OCI-LY3 (cell line): Measurements from ENCODE around the gene ZNRF1.

Source experiments
- H2AFZ ChIP-seq: fragments of 200-600, 300-600 bp; shearing (Covaris generic); 2 replicates; pipeline ENCODE4 v1.6.0; 2014; ENCODE audit warnings: antibody characterized with exemption, low read depth, low read length
- H3K27ac ChIP-seq: fragments of 200-600, 300-600 bp; sonication (generic); 2 replicates; pipeline ENCODE4 v1.5.1; 2014; ENCODE audit warnings: mild to moderate bottlenecking, low read length, moderate library complexity, mixed read lengths
- H3K27me3 ChIP-seq: fragments of 200-600, 300-600 bp; sonication (generic); 2 replicates; pipeline ENCODE4 v1.6.1; 2014; ENCODE audit warnings: low read depth, low read length, mixed read lengths
- H3K36me3 ChIP-seq: fragments of 200-600, 300-600 bp; sonication (generic); replicated peaks from 2 replicates; pipeline ENCODE3; 2014; ENCODE audit warnings: low read depth, low read length, mixed read lengths
- H3K4me1 ChIP-seq: fragments of 300-600, 200-600 bp; sonication (generic); 2 replicates; pipeline ENCODE4 v1.6.1; 2014; ENCODE audit warnings: low read length, mixed read lengths
- H3K4me2 ChIP-seq: fragments of 200-600, 300-600 bp; sonication (generic); 2 replicates; pipeline ENCODE4 v1.6.1; 2014; ENCODE audit warnings: low read length, mixed read lengths
- H3K4me3 ChIP-seq: fragments of 300-600, 200-600 bp; sonication (generic); 2 replicates; pipeline ENCODE4 v1.5.1; 2014; ENCODE audit warnings: antibody characterized with exemption, mild to moderate bottlenecking, low read length, moderate library complexity
- H3K79me2 ChIP-seq: fragments of 300-600, 200-600 bp; shearing (Covaris generic); 2 replicates; pipeline ENCODE4 v1.6.1; 2014; ENCODE audit warnings: mild to moderate bottlenecking, low read length, mixed read lengths
- H3K9ac ChIP-seq: fragments of 300-600, 200-600 bp; shearing (Covaris generic); 2 replicates; pipeline ENCODE4 v1.6.0; 2014; ENCODE audit warnings: mild to moderate bottlenecking, low read length, moderate library complexity
- H3K9me3 ChIP-seq: fragments of 200-600, 300-600 bp; shearing (Covaris generic); 2 replicates; pipeline ENCODE4 v1.6.1; 2014; ENCODE audit warnings: low read length, mixed read lengths; ENCODE audit not compliant: insufficient read depth
- H4K20me1 ChIP-seq: fragments of 200-600, 300-600 bp; sonication (generic); 2 replicates; pipeline ENCODE4 v1.6.1; 2016; ENCODE audit warnings: low read length, mixed read lengths; ENCODE audit not compliant: insufficient read depth
- CTCF ChIP-seq: fragments of 200-600, 300-600 bp; sonication (generic); IDR thresholded peaks from 2 replicates; pipeline ENCODE4 v1.5.1; 2014; ENCODE audit warnings: antibody characterized with exemption, low read length, low read depth
- EZH2phosphoT487 ChIP-seq: fragments of 200-600 bp; shearing (Covaris generic); IDR thresholded peaks from 2 replicates; pipeline ENCODE4 v1.6.1; 2018; ENCODE audit warnings: antibody characterized with exemption, mixed run types, low read depth

ZNRF1 gene

GRCh38 chr16:75039941-75040340 is 41.1 kb downstream of the ZNRF1 start:
- no peak overlapping the region for H2AFZ ChIP-seq
- H3K4me2 ChIP-seq = no peak overlapping the region
- H3K9ac ChIP-seq = no peak overlapping the region
- H3K4me1 ChIP-seq = no peaks in the 10 kb centered on the region
- H4K20me1 ChIP-seq = no peaks in the 10 kb centered on the region
- no peaks in the 10 kb centered on the region for H3K27me3 ChIP-seq
- no peak overlapping the region for H3K27ac ChIP-seq
- peaks cover 4% of the 10 kb centered on the region for H3K36me3 ChIP-seq
- no peaks in the 10 kb centered on the region for H3K9me3 ChIP-seq
- H3K4me3 ChIP-seq = no peak overlapping the region
- no peaks in the 10 kb centered on the region for H3K79me2 ChIP-seq
- TF ChIP-seq CTCF (no peak), EZH2phosphoT487 (no peak)

- H3K27ac ChIP-seq = no peak overlapping the region
- H2AFZ ChIP-seq = no peak overlapping the region
- H3K4me3 ChIP-seq = no peak overlapping the region
- H3K36me3 ChIP-seq = peaks cover 4% of the 10 kb centered on the region
- H4K20me1 ChIP-seq = no peaks in the 10 kb centered on the region
- H3K4me1 ChIP-seq = no peaks in the 10 kb centered on the region
- TF ChIP-seq EZH2phosphoT487 = no peak
- TF ChIP-seq CTCF = no peak
- H3K9me3 ChIP-seq = no peaks in the 10 kb centered on the region
- no peaks in the 10 kb centered on the region for H3K27me3 ChIP-seq
- no peaks in the 10 kb centered on the region for H3K79me2 ChIP-seq
- H3K4me2 ChIP-seq = no peak overlapping the region
- no peak overlapping the region for H3K9ac ChIP-seq
Measured at GRCh38 chr16:75042426-75043174, 43.8 kb downstream of the ZNRF1 start.

- Histone ChIP-seq H2AFZ (no peak overlapping the region), H3K4me1 (no peaks in the 10 kb centered on the region), H3K36me3 (peaks cover under 1% of the 10 kb centered on the region), H3K9me3 (no peaks in the 10 kb centered on the region), H3K27ac (no peak overlapping the region), H3K9ac (no peak overlapping the region), H3K4me3 (no peak overlapping the region), H4K20me1 (no peaks in the 10 kb centered on the region), H3K79me2 (no peaks in the 10 kb centered on the region), H3K27me3 (no peaks in the 10 kb centered on the region), H3K4me2 (no peak overlapping the region)
- no peak for TF ChIP-seq EZH2phosphoT487
Measured at GRCh38 chr16:75043175-75043895, 44.5 kb downstream of the ZNRF1 start.

GRCh38 chr16:75044800-75045361 is 46.1 kb downstream of the ZNRF1 start:
- H3K4me1 ChIP-seq = no peaks in the 10 kb centered on the region
- no peaks in the 10 kb centered on the region for H3K36me3 ChIP-seq
- TF ChIP-seq CTCF (no peak), EZH2phosphoT487 (no peak)
- H3K79me2 ChIP-seq = no peaks in the 10 kb centered on the region
- H3K9me3 ChIP-seq = no peaks in the 10 kb centered on the region
- H3K9ac ChIP-seq = no peak overlapping the region
- H3K4me2 ChIP-seq = no peak overlapping the region
- H4K20me1 ChIP-seq = no peaks in the 10 kb centered on the region
- H3K27me3 ChIP-seq = no peaks in the 10 kb centered on the region
- H2AFZ ChIP-seq = no peak overlapping the region
- H3K4me3 ChIP-seq = no peak overlapping the region
- no peak overlapping the region for H3K27ac ChIP-seq
